ENCODE measurements around the gene CATSPER2. TPM values are rescaled to one million over a fixed set of nuclear protein-coding genes. Genes with fewer than 3 reads are reported as not detected.

The CATSPER2 gene
- total RNA-seq, 1 donor from 2014 or later: 10.7 TPM

Other genes starting within 250 kb of the CATSPER2 start
- gene TP53BP1, start 155.7 kb downstream of the CATSPER2 start, total RNA-seq: 121 and 138 TPM in 2 replicates
- 4.7 and 5.2 TPM in 2 replicates for gene MAP1A, start 131.2 kb downstream of the CATSPER2 start, total RNA-seq
- gene PPIP5K1, start 58.6 kb downstream of the CATSPER2 start, total RNA-seq: 52.1 and 53.7 TPM in 2 replicates
- 1.8 and 3.3 TPM in 2 replicates for gene CKMT1B, start 54.8 kb downstream of the CATSPER2 start, total RNA-seq
- 0.81 and 1.6 TPM in 2 replicates for gene STRC, start 30.0 kb downstream of the CATSPER2 start, total RNA-seq
- 4.0 TPM in 2 replicates for gene CKMT1A, start 45.0 kb upstream of the CATSPER2 start, total RNA-seq
- 520 and 525 TPM in 2 replicates for gene PDIA3, start 97.6 kb upstream of the CATSPER2 start, total RNA-seq
- 2.1 and 3.8 TPM in 2 replicates for gene ELL3, start 128.1 kb upstream of the CATSPER2 start, total RNA-seq
- gene SERF2, start 143.5 kb upstream of the CATSPER2 start, total RNA-seq: 597 and 612 TPM in 2 replicates
- gene SERINC4, start 151.4 kb upstream of the CATSPER2 start, total RNA-seq: 0.33 and 0.36 TPM in 2 replicates
- 14.6 and 20.0 TPM in 2 replicates for gene HYPK, start 151.8 kb upstream of the CATSPER2 start, total RNA-seq
- 37.9 and 38.2 TPM in 2 replicates for gene MFAP1, start 175.8 kb upstream of the CATSPER2 start, total RNA-seq
- gene WDR76, start 178.2 kb upstream of the CATSPER2 start, total RNA-seq: 11.2 and 11.3 TPM in 2 replicates

Data from progenitor cell of endocrine pancreas (in vitro differentiated cells).